ENCODE results near the gene TAS2R43. TPM values are rescaled to one million over a fixed set of nuclear protein-coding genes. Genes with fewer than 3 reads are reported as not detected.
"Not testable (repeated sequence)": the region's sequence is repeated elsewhere in the genome, so short reads cannot be mapped to it uniquely, and the experiment has no call there.

The TAS2R43 gene
- total and polyA plus RNA-seq, 4 donors = 0.36 to 2.2 TPM; not detected in 2

DNA sequence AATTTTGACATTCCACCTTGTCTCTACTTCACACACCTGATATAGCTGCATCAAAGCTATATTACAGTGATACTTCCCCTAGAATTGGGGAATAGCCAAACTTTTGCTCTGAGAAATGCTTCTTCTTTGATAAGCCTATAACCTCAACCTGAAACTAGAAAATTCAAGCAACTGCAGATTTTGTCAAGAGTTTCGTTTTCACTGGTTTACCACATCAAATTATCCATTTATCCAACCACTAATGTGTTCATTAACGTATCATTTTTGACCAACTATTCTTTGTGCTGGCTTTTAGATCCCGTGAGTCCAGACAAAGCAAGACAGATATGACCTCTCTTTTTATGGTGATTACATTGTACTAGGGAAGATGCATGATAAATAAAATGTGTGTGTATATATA is 16.5 kb downstream of the TAS2R43 start:
- Histone ChIP-seq H3K4me1 (ENCODE audit: control insufficient read depth in 1 of 2, insufficient read depth in 2 of 2, low read length in 2 of 2) (no peaks in the 10 kb centered on the region), H3K4me3 (ENCODE audit: low read length in 2 of 2) (no peak overlapping the region), H3K36me3 (ENCODE audit: control insufficient read depth in 1 of 2, insufficient read depth in 2 of 2, low read length in 1 of 2) (no peaks in the 10 kb centered on the region), H3K9me3 (ENCODE audit: control insufficient read depth, low read length) (no peaks in the 10 kb centered on the region), H3K27me3 (ENCODE audit: control insufficient read depth in 1 of 2, insufficient read depth in 2 of 2, low read length in 1 of 2) (no peaks in the 10 kb centered on the region), H3K27ac (ENCODE audit: low read depth in 1 of 2, low read length in 2 of 2) (no peak overlapping the region)
- DNase-seq (no peak), ATAC-seq (ENCODE audit: low FRiP score) (no peak)
- 0 to 72% methylated on average over 2 to 3 of the region's 3 CpGs for WGBS, 2 donors
- intact Hi-C loops (cut with DNase I) = no loop called here

DNA sequence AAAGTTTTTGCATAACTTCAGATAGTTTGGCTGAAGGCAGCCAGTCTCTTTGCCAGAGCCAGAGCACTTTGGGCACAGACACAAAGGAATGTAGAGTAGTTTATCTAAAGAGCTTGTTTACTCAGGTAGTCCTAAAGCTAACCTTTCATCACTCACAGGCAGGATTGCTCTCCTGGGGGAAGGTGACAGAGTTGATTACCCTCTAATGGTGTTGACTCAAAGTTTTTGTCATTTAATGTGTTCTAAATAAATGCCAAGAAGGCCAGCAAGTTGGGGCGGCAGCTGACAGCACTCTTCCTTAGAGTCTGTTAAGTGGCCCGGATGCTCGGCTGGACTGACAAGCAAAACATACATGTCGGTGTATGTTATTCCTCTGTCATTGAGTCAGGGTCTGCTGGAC is 20.7 kb downstream of the TAS2R43 start:
- Histone ChIP-seq H3K27me3 (ENCODE audit: control insufficient read depth in 1 of 2, insufficient read depth in 2 of 2, low read length in 1 of 2) (no peaks in the 10 kb centered on the region), H3K9me3 (ENCODE audit: control insufficient read depth, low read length) (no peaks in the 10 kb centered on the region), H3K4me1 (ENCODE audit: control insufficient read depth in 1 of 2, insufficient read depth in 2 of 2, low read length in 2 of 2) (no peaks in the 10 kb centered on the region), H3K36me3 (ENCODE audit: control insufficient read depth in 1 of 2, insufficient read depth in 2 of 2, low read length in 1 of 2) (no peaks in the 10 kb centered on the region), H3K4me3 (ENCODE audit: low read length in 2 of 2) (no peak overlapping the region), H3K27ac (ENCODE audit: low read depth in 1 of 2, low read length in 2 of 2) (no peak overlapping the region)
- DNase-seq = no peak
- 46 to 47% methylated on average over 4 of the region's 4 CpGs for WGBS, 2 donors
- ATAC-seq (ENCODE audit: low FRiP score) = no peak
- intact Hi-C loops (cut with DNase I) = loop anchor here (2.0 to 5.0 kb wide), 2 partner anchors 54 to 57 kb away; no protein-coding TSS in a partner anchor

DNA sequence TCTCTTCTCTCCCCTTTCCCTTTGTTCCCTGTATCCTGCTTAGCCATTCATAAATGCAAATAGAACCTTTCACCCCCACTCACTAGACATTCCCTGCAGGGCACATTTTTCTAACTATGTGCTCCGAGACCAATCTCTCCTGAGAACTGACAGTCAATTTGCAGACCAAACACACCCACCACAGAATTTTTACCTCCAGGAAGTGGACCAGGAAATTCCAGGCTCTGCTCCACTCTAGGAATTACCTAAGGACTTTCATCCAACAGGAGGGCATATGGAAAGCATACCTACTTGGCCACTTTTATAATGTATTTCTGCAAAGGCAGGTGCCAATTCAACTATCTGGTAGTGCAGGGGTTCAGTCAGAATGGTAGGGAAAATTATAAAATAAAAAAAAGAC is 21.1 kb downstream of the TAS2R43 start:
- Histone ChIP-seq H3K9me3 (ENCODE audit: control insufficient read depth, low read length) (no peaks in the 10 kb centered on the region), H3K4me1 (ENCODE audit: control insufficient read depth in 1 of 2, insufficient read depth in 2 of 2, low read length in 2 of 2) (no peaks in the 10 kb centered on the region), H3K4me3 (ENCODE audit: low read length in 2 of 2) (no peak overlapping the region), H3K27me3 (ENCODE audit: control insufficient read depth in 1 of 2, insufficient read depth in 2 of 2, low read length in 1 of 2) (no peaks in the 10 kb centered on the region), H3K27ac (ENCODE audit: low read depth in 1 of 2, low read length in 2 of 2) (no peak overlapping the region), H3K36me3 (ENCODE audit: control insufficient read depth in 1 of 2, insufficient read depth in 2 of 2, low read length in 1 of 2) (no peaks in the 10 kb centered on the region)
- 85% methylated on average over 1 of the region's 1 CpG; no CpG with 5 or more reads in 1 of the 2 donors for WGBS, 2 donors
- no peak for ATAC-seq (ENCODE audit: low FRiP score)
- intact Hi-C loops (cut with DNase I) = loop anchor here (2.0 to 5.0 kb wide), 2 partner anchors 54 to 56 kb away; no protein-coding TSS in a partner anchor
- DNase-seq = no peak

DNA sequence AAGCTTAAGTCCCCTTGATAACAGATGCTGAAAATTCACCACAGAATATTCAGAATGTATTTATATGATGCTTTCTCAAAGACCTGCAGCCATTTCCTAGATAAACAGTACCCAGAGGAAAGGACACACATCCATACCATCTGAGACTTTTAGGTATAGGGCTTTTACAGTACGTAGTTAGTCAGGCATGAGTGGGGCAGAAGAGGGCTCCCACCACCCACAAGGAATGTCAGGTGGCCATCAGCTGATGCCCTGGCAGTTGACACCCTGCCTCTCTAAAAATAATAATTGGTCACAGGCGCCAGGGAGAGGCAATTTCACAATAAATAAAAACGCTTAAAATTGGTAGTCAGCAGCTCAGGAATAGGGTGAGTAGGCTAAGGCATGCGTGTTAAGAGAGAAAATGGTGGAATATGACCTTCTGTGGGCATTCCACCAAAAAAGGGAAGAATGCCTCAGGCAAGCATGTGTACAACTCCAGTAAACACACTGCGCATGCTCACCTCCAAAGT is 22.2 kb downstream of the TAS2R43 start:
- H3K4me3 ChIP-seq (ENCODE audit: low read length in 2 of 2) = no peak overlapping the region
- H3K4me1 ChIP-seq (ENCODE audit: control insufficient read depth in 1 of 2, insufficient read depth in 2 of 2, low read length in 2 of 2) = no peaks in the 10 kb centered on the region
- intact Hi-C loops (cut with DNase I) = loop anchor here (2.0 to 5.0 kb wide), 2 partner anchors 53 to 55 kb away; no protein-coding TSS in a partner anchor
- no peaks in the 10 kb centered on the region for H3K36me3 ChIP-seq (ENCODE audit: control insufficient read depth in 1 of 2, insufficient read depth in 2 of 2, low read length in 1 of 2)
- WGBS, 2 donors = 77 to 82% methylated on average over 5 of the region's 5 CpGs
- ATAC-seq (ENCODE audit: low FRiP score) (peak; percentile 15), DNase-seq (no peak)
- no peaks in the 10 kb centered on the region for H3K9me3 ChIP-seq (ENCODE audit: control insufficient read depth, low read length)
- H3K27ac ChIP-seq (ENCODE audit: low read depth in 1 of 2, low read length in 2 of 2) = no peak overlapping the region
- no peaks in the 10 kb centered on the region for H3K27me3 ChIP-seq (ENCODE audit: control insufficient read depth in 1 of 2, insufficient read depth in 2 of 2, low read length in 1 of 2)

DNA sequence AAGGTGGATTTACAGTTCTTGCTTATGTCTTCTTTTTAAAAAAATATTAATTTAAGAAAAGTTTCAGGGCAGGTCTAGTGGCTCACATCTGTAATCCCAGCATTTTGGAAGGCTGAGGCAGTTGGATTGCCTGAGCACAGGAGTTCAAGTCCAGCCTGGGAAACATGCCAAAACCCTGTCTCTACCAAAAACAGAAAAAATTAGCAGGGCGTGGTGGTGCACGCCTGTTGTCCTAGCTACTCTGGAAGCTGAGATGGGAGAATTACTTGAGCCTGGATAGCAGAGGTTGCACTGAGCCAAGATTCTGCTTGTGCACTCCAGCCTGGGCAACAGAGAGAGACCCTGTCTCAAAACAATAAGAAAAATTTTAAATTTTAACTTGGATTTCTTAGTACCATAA is 24.6 kb downstream of the TAS2R43 start:
- DNase-seq = peak in 1 of 2 donors; percentile 49
- Histone ChIP-seq H3K9me3 (ENCODE audit: control insufficient read depth, low read length) (no peaks in the 10 kb centered on the region), H3K4me3 (ENCODE audit: low read length in 2 of 2) (no peak overlapping the region), H3K36me3 (ENCODE audit: control insufficient read depth in 1 of 2, insufficient read depth in 2 of 2, low read length in 1 of 2) (peaks cover 0 to 2% of the 10 kb centered on the region in 2 donors), H3K27me3 (ENCODE audit: control insufficient read depth in 1 of 2, insufficient read depth in 2 of 2, low read length in 1 of 2) (no peaks in the 10 kb centered on the region), H3K27ac (ENCODE audit: low read depth in 1 of 2, low read length in 2 of 2) (no peak overlapping the region), H3K4me1 (ENCODE audit: control insufficient read depth in 1 of 2, insufficient read depth in 2 of 2, low read length in 2 of 2) (no peaks in the 10 kb centered on the region)
- WGBS, 2 donors = 3 to 8% methylated on average over 2 of the region's 2 CpGs
- intact Hi-C loops (cut with DNase I) = no loop called here
- peak; percentile 53 for ATAC-seq (ENCODE audit: low FRiP score)

DNA sequence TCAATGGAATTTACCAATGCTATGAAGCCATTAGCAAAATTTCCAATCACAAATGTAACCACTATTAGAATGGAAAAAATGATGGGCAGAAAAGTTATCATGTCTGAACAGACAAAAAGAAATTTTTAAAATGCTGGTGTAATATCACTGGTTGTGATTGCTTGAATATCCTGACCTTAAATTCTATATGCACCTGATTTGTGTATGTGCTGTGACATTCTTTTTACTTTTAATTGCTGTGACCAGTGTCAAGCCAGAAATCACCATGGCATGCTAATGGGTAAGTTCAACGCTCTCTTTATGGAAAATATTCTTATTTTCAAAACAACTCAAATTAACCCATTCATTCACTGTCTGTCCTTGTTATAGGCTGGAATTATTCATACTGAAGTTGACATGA is 29.9 kb downstream of the TAS2R43 start, which contains the start of gene TAS2R46:
Gene TAS2R46, minus strand, starts transcription at position 101 of the 400 bp plus-strand sequence. Its CDS starts 0 bp downstream, at position 101.
- DNase-seq; H3K9me3 ChIP-seq (ENCODE audit: control insufficient read depth, low read length); H3K27ac ChIP-seq (ENCODE audit: low read depth in 1 of 2, low read length in 2 of 2); intact Hi-C loops (cut with DNase I); H3K36me3 ChIP-seq (ENCODE audit: control insufficient read depth in 1 of 2, insufficient read depth in 2 of 2, low read length in 1 of 2); H3K4me1 ChIP-seq (ENCODE audit: control insufficient read depth in 1 of 2, insufficient read depth in 2 of 2, low read length in 2 of 2); H3K27me3 ChIP-seq (ENCODE audit: control insufficient read depth in 1 of 2, insufficient read depth in 2 of 2, low read length in 1 of 2); H3K4me3 ChIP-seq (ENCODE audit: low read length in 2 of 2); ATAC-seq (ENCODE audit: low FRiP score): not testable (repeated sequence)
- 85 to 90% methylated on average over 1 of the region's 1 CpG for WGBS, 2 donors

DNA sequence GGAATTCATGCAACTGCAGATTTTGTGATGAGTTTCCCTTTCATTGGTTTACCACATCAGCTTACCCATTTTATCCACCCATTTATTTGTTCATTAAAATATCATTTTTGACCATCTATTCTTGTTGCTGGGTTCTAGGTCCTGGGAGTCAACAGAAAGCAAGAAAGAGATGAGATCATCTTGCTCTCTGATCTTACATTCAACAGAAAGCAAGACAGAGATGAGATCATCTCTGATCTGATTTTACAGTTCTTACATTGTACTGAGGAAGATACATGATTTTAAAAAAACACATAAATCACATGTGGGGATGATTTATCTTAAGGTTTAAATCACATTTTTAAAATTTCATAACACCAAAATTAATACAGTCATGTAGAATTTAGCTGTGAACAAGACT is 32.3 kb downstream of the TAS2R43 start:
- no peaks in the 10 kb centered on the region for H3K27me3 ChIP-seq (ENCODE audit: control insufficient read depth in 1 of 2, insufficient read depth in 2 of 2, low read length in 1 of 2)
- intact Hi-C loops (cut with DNase I) = no loop called here
- H3K36me3 ChIP-seq (ENCODE audit: control insufficient read depth in 1 of 2, insufficient read depth in 2 of 2, low read length in 1 of 2) = peaks cover 0 to 1% of the 10 kb centered on the region in 2 donors
- no peak for ATAC-seq (ENCODE audit: low FRiP score)
- no peak for DNase-seq
- no peak overlapping the region for H3K4me3 ChIP-seq (ENCODE audit: low read length in 2 of 2)
- H3K4me1 ChIP-seq (ENCODE audit: control insufficient read depth in 1 of 2, insufficient read depth in 2 of 2, low read length in 2 of 2) = no peaks in the 10 kb centered on the region
- H3K9me3 ChIP-seq (ENCODE audit: control insufficient read depth, low read length) = no peaks in the 10 kb centered on the region
- no peak overlapping the region for H3K27ac ChIP-seq (ENCODE audit: low read depth in 1 of 2, low read length in 2 of 2)

DNA sequence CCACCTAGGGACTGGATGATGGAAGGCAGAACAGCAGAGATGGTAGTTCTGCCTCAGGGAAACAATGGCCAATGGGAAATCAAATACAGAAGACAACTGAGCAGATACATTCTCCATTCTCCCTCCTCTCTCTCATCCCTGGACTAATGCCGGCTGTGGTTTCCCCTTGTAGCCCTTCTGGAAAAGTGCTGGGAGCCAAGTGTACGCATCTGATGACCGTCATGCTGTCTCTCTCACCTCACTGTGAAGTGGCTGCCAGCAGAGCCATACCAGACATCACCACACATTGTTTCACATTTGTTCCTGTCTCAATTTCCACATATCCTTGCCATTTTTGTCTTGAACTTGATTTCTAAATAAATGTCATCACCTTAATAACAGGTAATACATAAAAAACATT is 33.1 kb downstream of the TAS2R43 start:
- H3K36me3 ChIP-seq (ENCODE audit: control insufficient read depth in 1 of 2, insufficient read depth in 2 of 2, low read length in 1 of 2) = no peaks in the 10 kb centered on the region

DNA sequence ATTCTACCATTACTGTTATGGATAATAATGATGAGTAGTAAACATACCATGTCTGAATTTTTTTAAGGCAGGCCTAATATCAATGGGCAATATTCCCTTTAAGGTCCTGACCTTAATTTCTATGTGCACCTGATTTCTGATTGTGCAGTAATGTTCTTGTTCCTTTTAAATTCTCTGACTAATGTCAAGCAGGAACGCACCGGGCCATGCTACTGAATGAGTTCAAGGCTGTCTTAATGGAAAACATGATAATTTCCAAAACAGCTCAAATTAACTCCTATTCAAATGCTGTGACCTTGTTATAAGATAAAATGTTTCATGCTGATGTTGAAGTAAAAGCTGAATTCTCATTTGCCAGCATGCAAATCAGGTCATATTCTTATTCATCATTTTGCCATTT is 36.8 kb downstream of the TAS2R43 start:
- intact Hi-C loops (cut with DNase I) = no loop called here
- Histone ChIP-seq H3K27me3 (ENCODE audit: control insufficient read depth in 1 of 2, insufficient read depth in 2 of 2, low read length in 1 of 2) (no peaks in the 10 kb centered on the region), H3K4me1 (ENCODE audit: control insufficient read depth in 1 of 2, insufficient read depth in 2 of 2, low read length in 2 of 2) (no peaks in the 10 kb centered on the region), H3K27ac (ENCODE audit: low read depth in 1 of 2, low read length in 2 of 2) (no peak overlapping the region), H3K4me3 (ENCODE audit: low read length in 2 of 2) (no peak overlapping the region), H3K9me3 (ENCODE audit: control insufficient read depth, low read length) (no peaks in the 10 kb centered on the region), H3K36me3 (ENCODE audit: control insufficient read depth in 1 of 2, insufficient read depth in 2 of 2, low read length in 1 of 2) (no peaks in the 10 kb centered on the region)
- ATAC-seq (ENCODE audit: low FRiP score) (no peak), DNase-seq (no peak)
- 94 to 95% methylated on average over 2 of the region's 2 CpGs for WGBS, 2 donors

More for the DNA sequence above, 33.1 kb downstream of the TAS2R43 start:
- DNase-seq (no peak), ATAC-seq (ENCODE audit: low FRiP score) (no peak)
- H3K4me1 ChIP-seq (ENCODE audit: control insufficient read depth in 1 of 2, insufficient read depth in 2 of 2, low read length in 2 of 2) = no peaks in the 10 kb centered on the region
- H3K4me3 ChIP-seq (ENCODE audit: low read length in 2 of 2) = no peak overlapping the region
- H3K9me3 ChIP-seq (ENCODE audit: control insufficient read depth, low read length) = no peaks in the 10 kb centered on the region
- H3K27me3 ChIP-seq (ENCODE audit: control insufficient read depth in 1 of 2, insufficient read depth in 2 of 2, low read length in 1 of 2) = no peaks in the 10 kb centered on the region
- H3K27ac ChIP-seq (ENCODE audit: low read depth in 1 of 2, low read length in 2 of 2) = no peak overlapping the region
- WGBS, 2 donors = 96 to 98% methylated on average over 3 of the region's 3 CpGs
- intact Hi-C loops (cut with DNase I) = no loop called here
